DOHH2 (cell line): ENCODE data around the gene CHD6.

Source experiments
- H3F3A ChIP-seq: fragments of 200-600 bp; sonication (generic), shearing (Covaris generic); 2 replicates; pipeline ENCODE4 v1.6.0; 2016; ENCODE audit warnings: antibody characterized with exemption, mild to moderate bottlenecking; ENCODE audit not compliant: control insufficient read depth, insufficient read depth
- H3K27ac ChIP-seq: fragments of 200-600 bp; sonication (generic); 2 replicates; pipeline ENCODE4 v1.5.1; 2014; ENCODE audit warnings: low read depth, mild to moderate bottlenecking, low read length, moderate library complexity
- H3K27me3 ChIP-seq: fragments of 200-600 bp; sonication (generic); 2 replicates; pipeline ENCODE4 v1.6.1; 2014; ENCODE audit warnings: mild to moderate bottlenecking, low read length, mixed read lengths; ENCODE audit not compliant: control insufficient read depth
- H3K36me3 ChIP-seq: fragments of 200-600 bp; sonication (generic); 2 replicates; pipeline ENCODE4 v1.6.1; 2014; ENCODE audit warnings: mild to moderate bottlenecking, low read length, moderate library complexity, mixed read lengths; ENCODE audit not compliant: control insufficient read depth
- H3K4me1 ChIP-seq: fragments of 200-600 bp; sonication (generic); 2 replicates; pipeline ENCODE4 v1.6.1; 2014; ENCODE audit warnings: mild to moderate bottlenecking, low read length, mixed read lengths; ENCODE audit not compliant: control insufficient read depth
- H3K4me2 ChIP-seq: fragments of 200-600 bp; sonication (generic); 2 replicates; pipeline ENCODE4 v1.6.0; 2014; ENCODE audit warnings: mild to moderate bottlenecking, low read length, moderate library complexity
- H3K4me3 ChIP-seq: fragments of 200-600 bp; sonication (generic); 2 replicates; pipeline ENCODE4 v1.5.1; 2014; ENCODE audit warnings: mild to moderate bottlenecking, low read length, mixed read lengths
- H3K79me2 ChIP-seq: fragments of 200-600 bp; sonication (generic); 2 replicates; pipeline ENCODE4 v1.6.1; 2014; ENCODE audit warnings: mild to moderate bottlenecking, low read length, mixed read lengths; ENCODE audit not compliant: control insufficient read depth
- H3K9me2 ChIP-seq: fragments of 200-600 bp; sonication (generic); replicated peaks from 2 replicates; pipeline ENCODE4 v1.6.1; 2014; ENCODE audit warnings: mild to moderate bottlenecking, low read length, mixed read lengths; ENCODE audit not compliant: control insufficient read depth
- H3K9me3 ChIP-seq: fragments of 200-600 bp; sonication (generic); 2 replicates; pipeline ENCODE4 v1.6.1; 2014; ENCODE audit warnings: antibody characterized with exemption, low read length, mixed read lengths; ENCODE audit not compliant: control insufficient read depth, insufficient read depth
- H4K20me1 ChIP-seq: fragments of 200-600 bp; sonication (generic); 2 replicates; pipeline ENCODE4 v1.6.0; 2014; ENCODE audit warnings: low read depth, mild to moderate bottlenecking, antibody characterized with exemption, low read length, moderate library complexity; ENCODE audit not compliant: control insufficient read depth, insufficient read depth
- EZH2phosphoT487 ChIP-seq: fragments of 200-600 bp; sonication (generic); IDR thresholded peaks from 2 replicates; pipeline ENCODE4 v1.6.1; 2017; ENCODE audit warnings: borderline replicate concordance, mild to moderate bottlenecking, antibody characterized with exemption, low read length, moderate library complexity, mixed read lengths
- TF ChIP-seq, protein P1 (sequence below): fragments of 200-600 bp; sonication (generic); IDR thresholded peaks from one replicate; pipeline ENCODE4 v1.5.1; 2014; ENCODE audit warnings: antibody characterized with exemption, mild to moderate bottlenecking, low read depth, low read length; ENCODE audit not compliant: poor library complexity, severe bottlenecking

Gene CHD6

DNA sequence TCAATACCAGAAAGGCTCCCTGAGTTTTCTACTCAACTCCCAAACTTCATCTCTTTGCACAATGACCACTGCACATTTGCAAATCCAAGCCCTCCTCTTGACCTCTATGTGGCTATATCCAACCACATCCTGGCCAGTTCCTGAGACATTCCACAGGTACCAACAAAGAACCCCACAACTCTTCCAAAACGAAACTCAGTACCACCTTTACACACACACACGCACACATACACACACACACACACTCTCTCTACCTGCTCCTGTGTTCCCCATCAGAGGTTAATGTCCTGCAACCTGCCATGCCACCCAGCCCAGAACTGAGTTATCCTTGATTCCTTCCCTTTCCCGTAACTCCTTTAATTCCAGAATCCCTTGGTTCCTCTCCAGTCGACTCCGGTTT is 58.5 kb downstream of the CHD6 start:
- H3K4me3 ChIP-seq = no peak overlapping the region
- peaks cover 81% of the 10 kb centered on the region for H3K79me2 ChIP-seq
- peaks cover 33% of the 10 kb centered on the region for H3K4me1 ChIP-seq
- H3F3A ChIP-seq = peaks cover 4% of the 10 kb centered on the region; the same call in 1 of the 2 replicates
- TF ChIP-seq, protein P1, sequence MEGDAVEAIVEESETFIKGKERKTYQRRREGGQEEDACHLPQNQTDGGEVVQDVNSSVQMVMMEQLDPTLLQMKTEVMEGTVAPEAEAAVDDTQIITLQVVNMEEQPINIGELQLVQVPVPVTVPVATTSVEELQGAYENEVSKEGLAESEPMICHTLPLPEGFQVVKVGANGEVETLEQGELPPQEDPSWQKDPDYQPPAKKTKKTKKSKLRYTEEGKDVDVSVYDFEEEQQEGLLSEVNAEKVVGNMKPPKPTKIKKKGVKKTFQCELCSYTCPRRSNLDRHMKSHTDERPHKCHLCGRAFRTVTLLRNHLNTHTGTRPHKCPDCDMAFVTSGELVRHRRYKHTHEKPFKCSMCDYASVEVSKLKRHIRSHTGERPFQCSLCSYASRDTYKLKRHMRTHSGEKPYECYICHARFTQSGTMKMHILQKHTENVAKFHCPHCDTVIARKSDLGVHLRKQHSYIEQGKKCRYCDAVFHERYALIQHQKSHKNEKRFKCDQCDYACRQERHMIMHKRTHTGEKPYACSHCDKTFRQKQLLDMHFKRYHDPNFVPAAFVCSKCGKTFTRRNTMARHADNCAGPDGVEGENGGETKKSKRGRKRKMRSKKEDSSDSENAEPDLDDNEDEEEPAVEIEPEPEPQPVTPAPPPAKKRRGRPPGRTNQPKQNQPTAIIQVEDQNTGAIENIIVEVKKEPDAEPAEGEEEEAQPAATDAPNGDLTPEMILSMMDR = no peak
- no peak for TF ChIP-seq EZH2phosphoT487
- H3K9me2 ChIP-seq = no peaks in the 10 kb centered on the region
- H3K9me3 ChIP-seq = peaks cover 6% of the 10 kb centered on the region; the same call in 1 of the 2 replicates
- H4K20me1 ChIP-seq = no peaks in the 10 kb centered on the region; the same call in 1 of the 2 replicates
- no peak overlapping the region for H3K27ac ChIP-seq
- H3K4me2 ChIP-seq = no peak overlapping the region
- no peaks in the 10 kb centered on the region for H3K27me3 ChIP-seq
- peaks cover 10% of the 10 kb centered on the region; the same call in 1 of the 2 replicates for H3K36me3 ChIP-seq

DNA sequence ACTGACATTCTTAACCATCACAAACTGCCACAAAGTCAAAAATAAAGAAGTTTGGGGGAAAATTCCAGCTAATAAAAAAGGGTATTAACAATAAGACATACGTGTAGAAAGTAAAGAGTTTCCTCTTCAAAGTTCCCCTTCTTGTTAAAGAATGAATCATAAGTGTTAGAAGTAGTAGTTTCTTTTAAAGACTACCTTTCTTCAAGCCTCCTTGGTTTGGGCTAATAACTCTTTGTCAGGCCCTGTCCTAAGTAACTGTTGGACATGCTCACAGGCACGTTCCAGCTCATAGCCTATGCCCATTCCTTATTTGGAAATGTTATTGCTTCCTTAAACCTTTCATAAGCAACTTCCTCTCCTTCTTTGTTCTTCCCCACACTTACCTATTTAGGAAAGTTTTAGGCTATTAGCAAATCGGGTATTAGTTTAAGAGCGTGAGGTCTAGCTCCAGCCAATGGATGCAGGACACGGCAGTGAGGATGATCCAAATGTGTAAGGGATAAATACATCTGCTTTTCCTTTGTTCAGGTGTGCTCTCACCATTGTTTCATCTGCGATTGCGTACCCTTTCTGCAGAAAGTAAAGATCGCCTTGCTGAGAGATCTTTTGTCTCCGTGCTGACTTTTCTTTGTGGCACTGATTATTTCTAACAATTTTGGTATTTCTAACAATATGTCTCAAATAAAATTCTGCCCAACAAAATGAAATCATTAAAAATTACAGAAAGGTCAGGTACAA is 64.9 kb downstream of the CHD6 start:
- no peaks in the 10 kb centered on the region for H4K20me1 ChIP-seq
- peaks cover 6% of the 10 kb centered on the region; the same call in 1 of the 2 replicates for H3K9me3 ChIP-seq
- no peaks in the 10 kb centered on the region for H3K9me2 ChIP-seq
- peaks cover 13% of the 10 kb centered on the region for H3K36me3 ChIP-seq
- H3K27me3 ChIP-seq = no peaks in the 10 kb centered on the region
- no peaks in the 10 kb centered on the region for H3F3A ChIP-seq
- peaks cover 39% of the 10 kb centered on the region for H3K79me2 ChIP-seq
- H3K4me1 ChIP-seq = no peaks in the 10 kb centered on the region
- TF ChIP-seq EZH2phosphoT487 = no peak
- TF ChIP-seq, protein P1 = no peak
- H3K27ac ChIP-seq = no peak overlapping the region
- H3K4me3 ChIP-seq = no peak overlapping the region
- no peak overlapping the region for H3K4me2 ChIP-seq

DNA sequence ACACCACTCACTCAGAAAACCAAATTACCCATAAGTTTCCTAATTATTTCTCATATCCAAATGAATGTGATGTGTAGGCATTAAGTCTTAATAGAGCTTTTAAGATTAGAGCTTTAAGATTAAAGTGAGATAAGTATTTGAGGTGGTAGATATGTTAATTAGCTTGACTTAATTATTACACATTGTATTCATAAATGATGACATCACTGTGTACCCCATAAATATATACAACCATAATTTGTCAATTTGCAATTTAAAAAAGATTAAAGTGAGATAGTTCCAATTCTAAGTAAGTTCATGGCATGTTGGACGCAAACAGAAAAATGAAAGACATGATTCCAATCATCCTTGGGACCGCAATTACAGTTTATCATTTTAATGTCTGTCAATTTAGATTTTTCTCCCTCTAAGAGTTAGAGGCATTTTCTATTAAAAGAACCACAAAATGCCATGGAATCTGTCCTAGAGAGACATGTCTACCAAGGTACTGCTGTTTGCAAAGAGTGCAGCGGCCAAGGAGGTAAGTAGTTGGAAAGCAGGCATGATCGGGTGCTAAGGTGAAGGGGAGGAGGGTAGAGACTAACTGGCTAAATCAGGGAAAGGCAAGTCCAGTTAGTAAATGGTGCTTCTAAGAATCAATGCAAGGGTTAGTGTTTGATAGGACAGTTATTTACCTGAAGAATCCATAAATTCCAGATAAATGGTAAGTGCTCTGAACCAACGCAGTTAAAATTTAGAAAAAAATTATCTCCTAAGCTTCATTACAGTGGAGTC is 65.7 kb downstream of the CHD6 start:
- H3K9me3 ChIP-seq = peaks cover 6% of the 10 kb centered on the region; the same call in 1 of the 2 replicates
- no peaks in the 10 kb centered on the region for H4K20me1 ChIP-seq
- H3F3A ChIP-seq = no peaks in the 10 kb centered on the region
- H3K4me2 ChIP-seq = no peak overlapping the region
- no peak overlapping the region for H3K27ac ChIP-seq
- no peak for TF ChIP-seq EZH2phosphoT487
- TF ChIP-seq, protein P1 = no peak
- H3K27me3 ChIP-seq = no peaks in the 10 kb centered on the region
- peaks cover 13% of the 10 kb centered on the region for H3K36me3 ChIP-seq
- H3K79me2 ChIP-seq = peaks cover 35% of the 10 kb centered on the region
- H3K4me1 ChIP-seq = no peaks in the 10 kb centered on the region
- no peak overlapping the region for H3K4me3 ChIP-seq
- H3K9me2 ChIP-seq = no peaks in the 10 kb centered on the region
